Kidney epithelial cell (primary cell): ENCODE measurements around the gene TEX2. TPM values are rescaled to one million over a fixed set of nuclear protein-coding genes. Genes with fewer than 3 reads are reported as not detected.
"Not testable (repeated sequence)": the region's sequence is repeated elsewhere in the genome, so short reads cannot be mapped to it uniquely, and the experiment has no call there.

Source experiments
- DNase-seq: peaks from one replicate; pipeline ENCODE4 v3.0.0-alpha.2; 2010; ENCODE audit warnings: low read depth
- H3K27me3 ChIP-seq: 2 replicates; pipeline ENCODE4 v1.6.0; 2011; ENCODE audit warnings: low read length; ENCODE audit not compliant: control insufficient read depth, insufficient read depth
- H3K36me3 ChIP-seq: 2 replicates; pipeline ENCODE4 v1.5.1; 2011; ENCODE audit warnings: low read length; ENCODE audit not compliant: control insufficient read depth, insufficient read depth
- H3K4me3 ChIP-seq: 2 replicates; pipeline ENCODE4 v1.5.1; 2011; ENCODE audit warnings: low read depth, mild to moderate bottlenecking, control low read depth, low read length
- total RNA-seq: library from RNA; depleted of rRNA; stranded (reverse); fragments of >200 nt; gene quantifications from 2 replicates; pipeline ENCODE4 v1.2.3, GENCODE V29; 2015
- TF ChIP-seq, protein P1 (sequence below): IDR thresholded peaks from 2 replicates; pipeline ENCODE4 v1.5.1; 2011; ENCODE audit warnings: mild to moderate bottlenecking, moderate library complexity, low read length, control low read depth, inconsistent platforms; ENCODE audit not compliant: insufficient read depth, poor library complexity, severe bottlenecking

Gene TEX2
- total RNA-seq, 1 donor from 2014 or later = 16.5 TPM

DNA sequence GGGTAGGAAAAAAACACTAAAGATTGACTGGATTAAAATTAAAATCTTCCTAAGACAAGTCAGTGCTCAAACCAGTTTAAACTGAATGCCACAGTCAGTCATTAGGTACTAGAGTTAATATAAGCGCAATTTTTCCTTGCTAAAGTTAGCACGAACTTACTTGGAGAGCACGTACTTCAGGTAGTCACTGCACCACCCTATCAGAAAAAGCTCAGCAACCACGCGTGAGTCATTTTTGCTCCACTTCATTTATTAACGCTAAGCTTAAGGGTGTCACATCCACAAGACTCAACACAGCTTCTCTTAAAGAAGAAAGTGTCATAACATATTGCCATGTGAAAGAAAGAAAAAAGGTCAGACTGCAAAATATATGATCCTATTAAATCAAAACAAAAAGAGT is 53.1 kb downstream of the TEX2 start:
- TF ChIP-seq, protein P1, sequence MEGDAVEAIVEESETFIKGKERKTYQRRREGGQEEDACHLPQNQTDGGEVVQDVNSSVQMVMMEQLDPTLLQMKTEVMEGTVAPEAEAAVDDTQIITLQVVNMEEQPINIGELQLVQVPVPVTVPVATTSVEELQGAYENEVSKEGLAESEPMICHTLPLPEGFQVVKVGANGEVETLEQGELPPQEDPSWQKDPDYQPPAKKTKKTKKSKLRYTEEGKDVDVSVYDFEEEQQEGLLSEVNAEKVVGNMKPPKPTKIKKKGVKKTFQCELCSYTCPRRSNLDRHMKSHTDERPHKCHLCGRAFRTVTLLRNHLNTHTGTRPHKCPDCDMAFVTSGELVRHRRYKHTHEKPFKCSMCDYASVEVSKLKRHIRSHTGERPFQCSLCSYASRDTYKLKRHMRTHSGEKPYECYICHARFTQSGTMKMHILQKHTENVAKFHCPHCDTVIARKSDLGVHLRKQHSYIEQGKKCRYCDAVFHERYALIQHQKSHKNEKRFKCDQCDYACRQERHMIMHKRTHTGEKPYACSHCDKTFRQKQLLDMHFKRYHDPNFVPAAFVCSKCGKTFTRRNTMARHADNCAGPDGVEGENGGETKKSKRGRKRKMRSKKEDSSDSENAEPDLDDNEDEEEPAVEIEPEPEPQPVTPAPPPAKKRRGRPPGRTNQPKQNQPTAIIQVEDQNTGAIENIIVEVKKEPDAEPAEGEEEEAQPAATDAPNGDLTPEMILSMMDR = no peak
- Histone ChIP-seq H3K36me3 (no peaks in the 10 kb centered on the region), H3K4me3 (no peak overlapping the region), H3K27me3 (no peaks in the 10 kb centered on the region)
- no peak for DNase-seq

DNA sequence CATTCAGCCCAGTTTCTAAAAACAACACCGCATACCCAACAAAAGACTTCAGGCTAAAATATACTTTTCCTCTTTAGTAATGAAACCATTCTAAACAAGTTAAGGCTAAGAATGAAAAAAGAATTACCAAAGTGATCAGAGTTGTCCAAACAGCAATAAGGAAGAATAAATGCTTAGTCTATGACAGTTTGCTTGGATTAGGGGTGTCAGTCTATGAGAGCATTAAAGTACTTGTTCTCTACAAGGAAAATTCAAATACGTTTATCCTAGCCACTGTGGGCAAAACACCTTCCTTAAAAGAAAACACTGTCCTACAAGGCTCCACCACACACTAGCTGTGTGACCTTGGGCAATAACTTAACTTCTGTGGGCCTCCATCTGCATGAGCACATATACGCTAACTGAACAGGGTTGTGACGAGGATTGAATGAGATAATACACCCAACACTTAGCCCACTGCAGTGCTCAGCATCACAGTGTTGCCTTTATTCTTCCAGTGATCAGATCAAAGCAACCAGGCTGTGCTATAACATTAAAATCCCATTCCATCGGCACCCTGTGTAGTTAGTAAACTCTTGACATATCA is 53.6 kb downstream of the TEX2 start:
- TF ChIP-seq, protein P1 = no peak
- no peak for DNase-seq
- Histone ChIP-seq H3K27me3 (no peaks in the 10 kb centered on the region), H3K36me3 (no peaks in the 10 kb centered on the region), H3K4me3 (no peak overlapping the region)

DNA sequence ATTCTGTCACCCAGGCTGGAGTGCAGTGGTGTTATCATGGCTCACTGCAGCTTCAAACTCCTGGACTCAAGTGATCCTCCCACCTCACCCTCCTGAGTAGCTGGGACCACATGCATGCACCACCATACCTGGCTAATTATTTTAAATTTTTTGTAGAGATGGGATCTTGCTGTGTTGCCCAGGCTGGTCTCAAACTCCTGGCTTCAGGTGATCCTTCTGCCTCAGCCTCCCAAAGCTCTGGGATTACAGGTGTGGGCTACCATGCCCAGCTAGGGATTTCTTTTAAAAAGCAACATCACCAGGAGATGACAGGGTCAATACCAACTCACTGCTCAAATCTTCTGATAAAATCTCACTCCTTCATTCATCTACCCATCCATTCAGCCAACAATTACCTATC is 54.4 kb downstream of the TEX2 start:
- H3K36me3 ChIP-seq = not testable (repeated sequence)

DNA sequence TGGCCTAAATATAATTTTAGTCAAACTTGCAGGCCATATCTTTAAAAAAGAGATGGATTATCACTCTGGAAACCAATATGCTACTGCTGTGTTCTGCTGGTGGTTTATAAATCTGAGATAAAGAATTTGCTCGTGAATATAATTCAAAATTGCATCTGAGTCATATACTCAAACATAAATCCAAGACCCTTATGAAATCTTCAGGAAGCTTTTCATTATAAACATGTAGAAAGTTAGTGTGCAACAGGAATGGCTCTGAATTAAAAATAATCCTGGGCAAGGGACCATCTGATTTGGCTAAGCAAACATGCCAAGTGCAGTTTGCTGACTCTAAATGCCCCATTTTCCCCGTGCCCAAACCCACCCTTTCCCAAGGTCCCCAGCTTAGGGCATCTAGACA is 57.3 kb downstream of the TEX2 start:
- H3K36me3 ChIP-seq = no peaks in the 10 kb centered on the region
- H3K4me3 ChIP-seq = no peak overlapping the region
- TF ChIP-seq, protein P1 = no peak
- H3K27me3 ChIP-seq = no peaks in the 10 kb centered on the region
- DNase-seq = no peak

More for the DNA sequence above, 54.4 kb downstream of the TEX2 start:
- not testable (repeated sequence) for H3K27me3 ChIP-seq, H3K4me3 ChIP-seq, DNase-seq

DNA sequence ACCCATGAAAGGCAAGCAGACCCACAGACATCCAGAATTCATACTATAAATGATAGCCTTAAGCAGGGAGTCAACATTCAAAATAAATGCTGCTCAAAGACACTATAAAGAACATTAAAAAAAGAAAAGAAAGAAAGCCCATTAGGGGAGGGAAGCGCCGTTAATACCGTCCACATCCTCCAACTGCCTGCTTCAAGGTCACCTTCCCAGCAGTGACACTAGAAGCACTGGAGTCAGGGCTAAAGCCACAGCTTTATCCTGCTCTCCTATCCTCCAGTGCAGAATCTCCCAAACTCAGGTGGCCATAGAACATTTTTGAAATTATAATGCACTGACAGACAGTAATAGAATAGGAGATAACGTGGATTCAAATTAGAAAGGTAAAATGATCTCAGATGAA is 59.4 kb downstream of the TEX2 start:
- H3K27me3 ChIP-seq = no peaks in the 10 kb centered on the region
- DNase-seq = no peak
- no peaks in the 10 kb centered on the region for H3K36me3 ChIP-seq
- TF ChIP-seq, protein P1 = no peak
- no peak overlapping the region for H3K4me3 ChIP-seq

DNA sequence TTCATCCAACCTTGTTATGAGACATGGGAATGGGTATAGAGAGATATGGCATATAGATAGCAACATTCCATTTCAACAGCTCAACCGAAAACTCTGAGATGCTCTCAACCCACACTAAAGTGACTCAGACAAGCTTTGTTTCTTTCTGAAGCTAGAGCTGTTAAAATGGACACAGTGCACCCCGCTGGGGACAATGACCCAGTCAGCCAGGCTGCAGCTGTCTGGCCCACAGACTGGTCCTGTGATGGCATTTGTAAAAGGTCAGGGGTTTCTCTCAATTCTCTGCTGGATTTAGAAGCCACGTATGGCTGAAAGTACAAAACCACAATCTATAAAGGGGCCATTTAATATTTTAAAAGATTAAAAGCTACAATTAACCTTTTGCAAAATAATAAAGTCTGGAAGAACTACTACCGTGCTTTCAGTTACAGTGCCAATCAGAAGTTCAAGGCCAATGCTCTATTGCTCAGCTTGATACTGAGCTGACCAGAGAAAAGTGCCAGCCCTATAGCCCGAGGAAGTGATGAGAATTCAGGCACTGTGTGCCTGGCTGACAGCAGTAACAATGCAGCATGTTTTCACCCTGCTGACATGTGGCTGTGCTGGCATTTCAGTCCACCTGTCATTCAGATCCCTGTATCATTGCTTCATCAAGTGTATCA is 60.2 kb downstream of the TEX2 start:
- DNase-seq = no peak
- Histone ChIP-seq H3K36me3 (no peaks in the 10 kb centered on the region), H3K4me3 (no peak overlapping the region), H3K27me3 (no peaks in the 10 kb centered on the region)
- TF ChIP-seq, protein P1 = no peak
